Karpas-422 (cell line): ENCODE results near the gene GLT1D1. TPM values are rescaled to one million over a fixed set of nuclear protein-coding genes. Genes with fewer than 3 reads are reported as not detected.

Experiments
- DNase-seq: peaks from one replicate; pipeline ENCODE4 v3.0.0-alpha.2; 2015
- H2AFZ ChIP-seq: fragments of 200-600 bp; sonication (generic); 2 replicates; pipeline ENCODE4 v1.6.1; 2014; ENCODE audit warnings: antibody characterized with exemption, low read length, mixed read lengths
- H3K27ac ChIP-seq: fragments of 200-600 bp; sonication (generic); 2 replicates; pipeline ENCODE4 v1.5.1; 2014; ENCODE audit warnings: mild to moderate bottlenecking, low read length, moderate library complexity
- H3K27me3 ChIP-seq: fragments of 200-600 bp; sonication (generic); 2 replicates; pipeline ENCODE4 v1.6.1; 2014; ENCODE audit warnings: low read length, mixed read lengths
- H3K36me3 ChIP-seq: fragments of 200-600 bp; sonication (generic); 2 replicates; pipeline ENCODE4 v1.6.1; 2014; ENCODE audit warnings: low read length, mixed read lengths; ENCODE audit not compliant: insufficient read depth
- H3K4me1 ChIP-seq: fragments of 200-600 bp; sonication (generic); 2 replicates; pipeline ENCODE4 v1.6.1; 2014; ENCODE audit warnings: mild to moderate bottlenecking, low read length, mixed read lengths
- H3K4me2 ChIP-seq: fragments of 200-600 bp; sonication (generic); 2 replicates; pipeline ENCODE4 v1.6.1; 2014; ENCODE audit warnings: low read length, low read depth, mild to moderate bottlenecking; ENCODE audit not compliant: poor library complexity, severe bottlenecking
- H3K4me3 ChIP-seq: fragments of 200-600 bp; sonication (generic); 2 replicates; pipeline ENCODE4 v1.5.1; 2014; ENCODE audit warnings: mild to moderate bottlenecking, antibody characterized with exemption, low read length, mixed read lengths
- H3K79me2 ChIP-seq: fragments of 200-600 bp; sonication (generic); 2 replicates; pipeline ENCODE4 v1.6.1; 2014; ENCODE audit warnings: mild to moderate bottlenecking, low read length, mixed read lengths
- H3K9ac ChIP-seq: fragments of 200-600 bp; sonication (generic); 2 replicates; pipeline ENCODE4 v1.6.0; 2014; ENCODE audit warnings: low read length
- H3K9me2 ChIP-seq: fragments of 200-600 bp; sonication (generic), shearing (Covaris generic); replicated peaks from 2 replicates; pipeline ENCODE4 v1.6.0; 2014; ENCODE audit warnings: mild to moderate bottlenecking, low read length, moderate library complexity; ENCODE audit not compliant: insufficient read depth
- H3K9me3 ChIP-seq: fragments of 300-700, 200-600 bp; sonication (generic); 2 replicates; pipeline ENCODE4 v1.6.1; 2014; ENCODE audit warnings: low read length, mixed read lengths
- H4K20me1 ChIP-seq: fragments of 200-600 bp; sonication (generic); 2 replicates; pipeline ENCODE4 v1.6.1; 2014; ENCODE audit warnings: mild to moderate bottlenecking, antibody characterized with exemption, low read length, low read depth; ENCODE audit not compliant: insufficient read depth
- total RNA-seq: library from RNA; depleted of rRNA; stranded (reverse); fragments of >200 nt; shearing (Covaris generic); gene quantifications from 2 replicates; pipeline ENCODE4 v1.2.3, GENCODE V29; 2014; ENCODE audit warnings: low replicate concordance

GLT1D1 gene
- total RNA-seq, 1 experiment from 2014 or later = not detected

DNA sequence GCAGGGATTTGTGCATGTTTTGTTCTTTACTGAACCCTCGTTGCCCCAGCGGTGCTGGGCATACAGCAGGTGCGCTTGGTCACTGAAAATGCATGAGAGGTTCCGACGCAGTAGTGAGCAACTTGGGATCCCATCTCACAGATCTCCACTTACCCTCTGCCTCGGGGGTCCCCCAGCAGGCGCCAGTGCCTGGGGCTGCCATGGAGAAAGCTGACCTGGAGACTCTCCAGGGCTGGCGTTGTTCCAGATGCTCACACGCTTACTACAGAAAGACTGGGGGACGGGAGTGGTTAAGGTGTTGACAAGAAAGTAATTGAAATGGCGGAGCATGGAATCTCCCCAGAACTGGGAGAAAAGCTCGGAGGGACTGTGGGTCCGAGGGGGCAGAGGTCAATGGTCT is 14.2 kb downstream of the GLT1D1 start:
- Histone ChIP-seq H2AFZ (no peak overlapping the region), H3K9ac (no peak overlapping the region), H3K79me2 (no peaks in the 10 kb centered on the region), H3K27me3 (no peaks in the 10 kb centered on the region), H4K20me1 (no peaks in the 10 kb centered on the region), H3K9me3 (no peaks in the 10 kb centered on the region), H3K4me2 (no peak overlapping the region), H3K4me1 (no peaks in the 10 kb centered on the region), H3K36me3 (no peaks in the 10 kb centered on the region), H3K9me2 (no peaks in the 10 kb centered on the region), H3K4me3 (no peak overlapping the region), H3K27ac (no peak overlapping the region)
- no peak for DNase-seq

DNA sequence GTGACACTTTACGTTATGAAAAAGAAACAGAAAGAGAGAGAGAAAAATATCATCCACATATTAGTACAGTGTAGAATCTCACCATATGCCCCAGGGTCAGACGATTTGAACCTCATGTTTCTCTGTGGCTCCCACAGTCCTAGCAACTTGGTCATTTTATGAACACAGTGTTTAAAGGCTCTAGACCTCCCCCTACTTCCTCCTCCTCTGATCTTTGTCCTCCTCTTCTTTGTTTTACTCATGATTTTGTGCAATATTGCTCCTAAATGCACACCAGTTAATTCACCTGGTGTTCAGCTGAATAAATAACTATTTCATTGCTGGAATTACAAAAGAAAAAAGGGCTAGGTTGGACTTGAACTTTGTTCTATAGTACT is 18.2 kb downstream of the GLT1D1 start:
- no peaks in the 10 kb centered on the region for H3K27me3 ChIP-seq
- H3K27ac ChIP-seq = no peak overlapping the region
- no peak for DNase-seq
- no peaks in the 10 kb centered on the region for H3K9me3 ChIP-seq
- no peak overlapping the region for H3K9ac ChIP-seq
- H3K9me2 ChIP-seq = no peaks in the 10 kb centered on the region
- no peak overlapping the region for H3K4me2 ChIP-seq
- no peaks in the 10 kb centered on the region for H3K36me3 ChIP-seq
- H3K4me3 ChIP-seq = no peak overlapping the region
- no peaks in the 10 kb centered on the region for H3K79me2 ChIP-seq
- H4K20me1 ChIP-seq = no peaks in the 10 kb centered on the region
- H2AFZ ChIP-seq = no peak overlapping the region
- no peaks in the 10 kb centered on the region for H3K4me1 ChIP-seq

DNA sequence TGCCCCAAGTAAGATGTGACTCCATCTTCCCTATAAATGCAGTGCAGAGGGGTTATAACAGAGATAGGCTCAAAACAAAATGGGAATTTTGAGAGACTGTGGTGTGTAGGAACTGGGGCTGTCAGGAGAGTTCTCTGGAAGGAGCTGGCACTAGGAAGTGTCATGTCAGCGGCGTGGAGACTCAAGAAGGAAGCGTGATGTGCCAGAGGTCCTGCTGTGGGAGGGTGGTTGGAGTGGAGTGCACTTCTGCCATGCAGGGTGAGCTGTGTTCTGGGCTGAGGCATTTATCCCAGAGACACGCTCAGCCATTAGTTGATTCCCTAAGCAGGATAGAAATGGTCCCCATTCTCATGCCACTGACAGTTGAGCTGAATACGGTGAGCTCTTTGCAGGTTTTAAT is 19.0 kb downstream of the GLT1D1 start:
- no peak overlapping the region for H2AFZ ChIP-seq
- no peaks in the 10 kb centered on the region for H3K4me1 ChIP-seq
- no peak overlapping the region for H3K27ac ChIP-seq
- H3K79me2 ChIP-seq = no peaks in the 10 kb centered on the region
- H3K9me3 ChIP-seq = no peaks in the 10 kb centered on the region
- no peaks in the 10 kb centered on the region for H3K27me3 ChIP-seq
- no peak overlapping the region for H3K4me3 ChIP-seq
- no peaks in the 10 kb centered on the region for H3K9me2 ChIP-seq
- no peaks in the 10 kb centered on the region for H3K36me3 ChIP-seq
- H3K4me2 ChIP-seq = no peak overlapping the region
- H4K20me1 ChIP-seq = no peaks in the 10 kb centered on the region
- no peak overlapping the region for H3K9ac ChIP-seq
- DNase-seq = no peak

DNA sequence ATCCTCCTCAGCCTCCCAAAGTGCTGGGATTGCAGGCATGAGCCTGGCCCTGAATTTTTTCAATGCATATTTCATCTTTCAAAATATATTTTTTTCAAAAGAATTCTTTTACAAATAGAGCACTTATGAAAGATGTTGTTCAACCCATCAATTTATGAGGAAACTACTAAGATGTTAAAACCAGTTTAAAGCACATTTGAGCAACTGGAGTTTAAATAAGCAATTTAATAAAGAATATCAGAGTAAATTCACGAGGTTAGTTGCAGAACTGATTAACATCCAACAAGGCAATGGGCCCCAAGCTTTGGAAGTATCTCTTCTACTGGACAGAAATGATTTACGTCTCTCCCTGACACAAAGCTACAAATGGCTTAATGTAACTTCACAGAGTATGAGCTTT is 23.3 kb downstream of the GLT1D1 start:
- Histone ChIP-seq H3K27me3 (no peaks in the 10 kb centered on the region), H3K9me2 (no peaks in the 10 kb centered on the region), H2AFZ (no peak overlapping the region)

DNA sequence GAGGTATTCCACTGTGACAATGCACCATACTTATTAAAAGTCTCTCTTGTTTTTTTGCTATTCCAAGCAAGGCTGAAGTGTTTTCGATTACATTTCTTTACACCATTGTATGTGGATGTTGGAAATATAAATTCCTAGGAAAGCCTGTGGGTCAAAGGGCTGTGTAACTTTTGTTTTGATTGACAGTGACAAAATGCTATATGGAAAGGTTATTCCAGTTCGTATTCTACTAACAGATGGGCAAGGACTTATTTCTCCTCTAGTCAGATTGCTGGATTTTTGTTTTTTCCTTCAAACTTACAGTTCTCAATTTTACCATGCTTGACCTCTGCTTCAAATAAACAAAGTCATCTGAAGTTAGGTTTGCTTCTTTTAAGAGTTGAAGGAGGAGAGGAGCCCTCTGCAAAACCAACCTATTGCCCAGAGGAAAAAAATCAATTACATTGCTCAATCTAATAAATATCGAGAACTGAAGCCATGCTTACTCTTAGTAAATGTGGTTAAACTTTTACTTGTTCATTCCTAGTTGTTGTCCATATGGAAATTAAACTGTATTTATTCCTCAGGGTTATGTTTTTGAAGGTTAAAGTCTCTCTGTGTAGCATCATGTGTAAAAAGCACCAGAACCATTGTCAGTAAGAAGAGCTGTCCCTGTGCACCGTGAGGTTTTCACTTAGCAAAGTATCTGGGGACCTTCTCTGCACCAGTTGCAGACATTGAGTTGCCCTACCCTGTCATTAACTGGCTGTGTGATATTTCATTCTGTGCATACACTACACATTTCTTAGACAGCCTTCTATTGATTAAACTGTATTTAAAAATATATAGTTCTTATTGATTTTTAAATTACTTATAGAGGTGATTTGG is 26.9 kb downstream of the GLT1D1 start:
- no peaks in the 10 kb centered on the region for H3K9me3 ChIP-seq
- H3K79me2 ChIP-seq = no peaks in the 10 kb centered on the region
- no peak overlapping the region for H3K4me3 ChIP-seq
- no peaks in the 10 kb centered on the region for H3K36me3 ChIP-seq
- H3K4me1 ChIP-seq = no peaks in the 10 kb centered on the region
- no peak for DNase-seq
- no peaks in the 10 kb centered on the region; the same call in 1 of the 2 replicates for H3K9me2 ChIP-seq
- H3K27ac ChIP-seq = no peak overlapping the region
- H3K4me2 ChIP-seq = no peak overlapping the region
- H4K20me1 ChIP-seq = no peaks in the 10 kb centered on the region
- H3K9ac ChIP-seq = no peak overlapping the region
- no peaks in the 10 kb centered on the region for H3K27me3 ChIP-seq
- no peak overlapping the region for H2AFZ ChIP-seq

More for the DNA sequence above, 23.3 kb downstream of the GLT1D1 start:
- Histone ChIP-seq H3K9me3 (no peaks in the 10 kb centered on the region), H3K27ac (no peak overlapping the region), H3K36me3 (no peaks in the 10 kb centered on the region), H4K20me1 (no peaks in the 10 kb centered on the region), H3K79me2 (no peaks in the 10 kb centered on the region), H3K9ac (no peak overlapping the region), H3K4me1 (no peaks in the 10 kb centered on the region), H3K4me3 (no peak overlapping the region), H3K4me2 (no peak overlapping the region)
- DNase-seq = no peak

DNA sequence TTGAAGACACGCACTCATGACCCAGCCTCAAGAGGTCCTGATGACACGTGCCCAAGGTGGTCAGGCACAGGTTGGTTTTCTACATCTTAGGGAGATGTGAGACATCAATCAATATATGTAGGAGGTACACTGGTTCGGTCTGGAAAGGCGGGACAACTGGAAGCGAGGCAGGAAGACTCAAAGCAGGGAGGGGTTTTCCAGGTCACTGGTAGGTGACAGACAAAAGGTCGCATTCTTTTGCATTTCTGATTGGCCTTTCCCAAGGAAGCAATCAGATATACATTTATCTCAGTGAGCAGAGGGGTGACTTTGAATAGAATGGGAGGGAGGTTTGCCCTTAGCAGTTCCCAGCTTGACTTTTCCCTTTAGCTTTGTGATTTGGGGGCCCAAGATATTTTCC is 38.6 kb downstream of the GLT1D1 start:
- H3K9me3 ChIP-seq = no peaks in the 10 kb centered on the region
- DNase-seq = no peak
- no peaks in the 10 kb centered on the region for H4K20me1 ChIP-seq
- H3K27ac ChIP-seq = no peak overlapping the region
- no peak overlapping the region for H3K9ac ChIP-seq
- no peaks in the 10 kb centered on the region for H3K79me2 ChIP-seq
- no peaks in the 10 kb centered on the region for H3K9me2 ChIP-seq
- 0 out of 2 replicates have a peak, but pooled peaks cover 3% of the 10 kb centered on the region for H3K4me1 ChIP-seq
- H3K4me3 ChIP-seq = no peak overlapping the region
- H3K4me2 ChIP-seq = no peak overlapping the region
- no peaks in the 10 kb centered on the region for H3K36me3 ChIP-seq
- H3K27me3 ChIP-seq = no peaks in the 10 kb centered on the region
- H2AFZ ChIP-seq = no peak overlapping the region

DNA sequence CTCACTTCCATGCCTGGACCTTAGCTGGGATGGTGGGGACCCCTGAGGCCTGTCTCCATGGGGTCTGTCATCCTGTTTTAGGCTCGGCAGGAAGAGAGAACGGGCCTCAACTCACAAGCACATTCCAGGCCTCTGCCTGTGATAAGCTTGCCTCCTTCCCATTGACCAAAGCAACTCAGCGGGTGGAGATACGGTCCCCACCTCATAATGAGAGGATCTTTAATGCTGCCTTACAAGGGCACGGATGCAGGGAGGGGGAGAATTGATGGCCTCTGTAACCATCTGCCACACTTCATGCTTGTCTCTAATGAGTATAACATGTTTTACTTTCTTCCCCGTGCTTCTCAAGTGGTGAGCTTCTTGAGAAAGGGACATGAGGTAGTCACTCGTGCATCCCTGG is 50.0 kb downstream of the GLT1D1 start:
- DNase-seq = no peak
- no peak overlapping the region for H3K9ac ChIP-seq
- no peak overlapping the region for H3K4me3 ChIP-seq
- H3K4me2 ChIP-seq = no peak overlapping the region
- H4K20me1 ChIP-seq = no peaks in the 10 kb centered on the region
- no peaks in the 10 kb centered on the region for H3K4me1 ChIP-seq
- H2AFZ ChIP-seq = no peak overlapping the region
- no peaks in the 10 kb centered on the region for H3K79me2 ChIP-seq
- no peaks in the 10 kb centered on the region for H3K27me3 ChIP-seq
- H3K36me3 ChIP-seq = no peaks in the 10 kb centered on the region
- H3K9me2 ChIP-seq = no peaks in the 10 kb centered on the region
- H3K9me3 ChIP-seq = no peaks in the 10 kb centered on the region
- H3K27ac ChIP-seq = no peak overlapping the region

DNA sequence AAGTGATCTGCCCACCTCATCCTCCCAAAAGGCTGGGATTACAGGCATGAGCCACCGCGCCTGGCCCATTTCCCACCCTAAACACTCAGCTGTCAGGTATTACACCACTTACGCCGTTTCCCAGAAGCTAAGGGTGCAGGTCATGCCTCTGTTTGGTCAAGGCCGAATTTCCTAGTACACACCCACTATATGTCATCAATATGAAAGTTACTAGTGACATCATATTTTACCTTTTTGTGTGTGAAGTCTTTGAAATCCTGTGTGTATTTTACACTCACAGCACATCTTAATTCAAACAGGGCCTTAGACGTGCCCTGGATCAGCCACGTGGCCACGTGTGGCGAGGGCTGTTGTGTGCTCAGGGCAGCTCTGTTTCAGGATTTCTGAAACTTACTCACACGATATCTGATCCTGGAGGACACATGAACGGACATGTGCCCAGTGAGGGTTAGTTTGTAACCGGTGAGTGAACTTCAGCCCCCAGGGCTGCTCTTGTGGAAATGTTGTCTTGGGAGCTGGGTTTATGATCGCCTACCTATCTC is 51.8 kb downstream of the GLT1D1 start:
- no peak overlapping the region for H3K9ac ChIP-seq
- no peak overlapping the region for H3K27ac ChIP-seq
- H4K20me1 ChIP-seq = no peaks in the 10 kb centered on the region
- H3K36me3 ChIP-seq = no peaks in the 10 kb centered on the region
- H3K9me3 ChIP-seq = no peaks in the 10 kb centered on the region
- no peak for DNase-seq
- no peaks in the 10 kb centered on the region for H3K4me1 ChIP-seq
- H3K79me2 ChIP-seq = no peaks in the 10 kb centered on the region
- H3K4me3 ChIP-seq = no peak overlapping the region
- no peaks in the 10 kb centered on the region for H3K9me2 ChIP-seq
- no peak overlapping the region for H3K4me2 ChIP-seq
- H2AFZ ChIP-seq = no peak overlapping the region
- H3K27me3 ChIP-seq = no peaks in the 10 kb centered on the region
